IMR-90 (cell line): Measurements from ENCODE around the gene RARS2.

Source experiments
- CEBPB ChIP-seq: IDR thresholded peaks from 2 replicates; pipeline ENCODE4 v1.6.1; 2012; ENCODE audit warnings: low read depth, low read length, improper control_type of control experiment
- FOS ChIP-seq: fragments of 150-350 bp; IDR thresholded peaks from 2 replicates; pipeline ENCODE4 v1.6.1; 2016; ENCODE audit warnings: low read depth, low read length
- POLR2A ChIP-seq: IDR thresholded peaks from 2 replicates; pipeline ENCODE4 v1.6.1; 2012; ENCODE audit warnings: mild to moderate bottlenecking, low read depth, low read length
- SMC3 ChIP-seq: fragments of 150-350 bp; IDR thresholded peaks from 2 replicates; pipeline ENCODE4 v1.6.1; 2016; ENCODE audit warnings: low read depth, mild to moderate bottlenecking, antibody characterized with exemption, low read length, moderate library complexity
- TF ChIP-seq, protein P1 (sequence below): conservative IDR thresholded peaks from 2 replicates; pipeline ENCODE4 v1.5.1; 2012; ENCODE audit warnings: mild to moderate bottlenecking, low read depth, low read length, improper control_type of control experiment

DNA sequence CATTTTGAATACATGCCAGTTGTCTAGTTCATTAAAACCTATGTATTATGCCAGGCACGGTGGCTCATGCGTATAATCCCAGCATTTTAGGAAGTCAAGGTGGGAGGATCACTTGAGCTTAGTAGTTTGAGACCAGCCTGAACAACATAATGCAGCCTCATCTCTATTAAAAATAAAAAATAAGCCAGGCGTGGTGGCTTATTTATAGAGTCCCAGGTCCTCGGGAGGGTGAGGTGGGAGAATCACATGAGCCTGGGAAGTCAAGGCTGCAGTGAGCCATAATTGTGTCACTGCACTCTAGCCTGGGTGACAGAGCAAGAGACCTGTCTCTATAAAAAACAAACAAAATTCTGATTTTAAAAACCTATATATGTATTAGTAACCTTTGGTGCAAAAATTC, 27.6 kb upstream of the RARS2 start:
- TF ChIP-seq, protein P1, sequence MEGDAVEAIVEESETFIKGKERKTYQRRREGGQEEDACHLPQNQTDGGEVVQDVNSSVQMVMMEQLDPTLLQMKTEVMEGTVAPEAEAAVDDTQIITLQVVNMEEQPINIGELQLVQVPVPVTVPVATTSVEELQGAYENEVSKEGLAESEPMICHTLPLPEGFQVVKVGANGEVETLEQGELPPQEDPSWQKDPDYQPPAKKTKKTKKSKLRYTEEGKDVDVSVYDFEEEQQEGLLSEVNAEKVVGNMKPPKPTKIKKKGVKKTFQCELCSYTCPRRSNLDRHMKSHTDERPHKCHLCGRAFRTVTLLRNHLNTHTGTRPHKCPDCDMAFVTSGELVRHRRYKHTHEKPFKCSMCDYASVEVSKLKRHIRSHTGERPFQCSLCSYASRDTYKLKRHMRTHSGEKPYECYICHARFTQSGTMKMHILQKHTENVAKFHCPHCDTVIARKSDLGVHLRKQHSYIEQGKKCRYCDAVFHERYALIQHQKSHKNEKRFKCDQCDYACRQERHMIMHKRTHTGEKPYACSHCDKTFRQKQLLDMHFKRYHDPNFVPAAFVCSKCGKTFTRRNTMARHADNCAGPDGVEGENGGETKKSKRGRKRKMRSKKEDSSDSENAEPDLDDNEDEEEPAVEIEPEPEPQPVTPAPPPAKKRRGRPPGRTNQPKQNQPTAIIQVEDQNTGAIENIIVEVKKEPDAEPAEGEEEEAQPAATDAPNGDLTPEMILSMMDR = no peak
- no peak for TF ChIP-seq FOS
- TF ChIP-seq POLR2A = no peak
- TF ChIP-seq CEBPB = no peak
- no peak for TF ChIP-seq SMC3
